ENCODE data around the gene CYP2W1. TPM values are rescaled to one million over a fixed set of nuclear protein-coding genes. Genes with fewer than 3 reads are reported as not detected.

Gene CYP2W1
- not detected in 2 replicates for total RNA-seq

GRCh38 chr7:983004-983615 lies at the start of gene CYP2W1:
Gene CYP2W1, plus strand, starts transcription at chr7:983181. Its CDS starts 31 bp downstream, at chr7:983212.

DNA sequence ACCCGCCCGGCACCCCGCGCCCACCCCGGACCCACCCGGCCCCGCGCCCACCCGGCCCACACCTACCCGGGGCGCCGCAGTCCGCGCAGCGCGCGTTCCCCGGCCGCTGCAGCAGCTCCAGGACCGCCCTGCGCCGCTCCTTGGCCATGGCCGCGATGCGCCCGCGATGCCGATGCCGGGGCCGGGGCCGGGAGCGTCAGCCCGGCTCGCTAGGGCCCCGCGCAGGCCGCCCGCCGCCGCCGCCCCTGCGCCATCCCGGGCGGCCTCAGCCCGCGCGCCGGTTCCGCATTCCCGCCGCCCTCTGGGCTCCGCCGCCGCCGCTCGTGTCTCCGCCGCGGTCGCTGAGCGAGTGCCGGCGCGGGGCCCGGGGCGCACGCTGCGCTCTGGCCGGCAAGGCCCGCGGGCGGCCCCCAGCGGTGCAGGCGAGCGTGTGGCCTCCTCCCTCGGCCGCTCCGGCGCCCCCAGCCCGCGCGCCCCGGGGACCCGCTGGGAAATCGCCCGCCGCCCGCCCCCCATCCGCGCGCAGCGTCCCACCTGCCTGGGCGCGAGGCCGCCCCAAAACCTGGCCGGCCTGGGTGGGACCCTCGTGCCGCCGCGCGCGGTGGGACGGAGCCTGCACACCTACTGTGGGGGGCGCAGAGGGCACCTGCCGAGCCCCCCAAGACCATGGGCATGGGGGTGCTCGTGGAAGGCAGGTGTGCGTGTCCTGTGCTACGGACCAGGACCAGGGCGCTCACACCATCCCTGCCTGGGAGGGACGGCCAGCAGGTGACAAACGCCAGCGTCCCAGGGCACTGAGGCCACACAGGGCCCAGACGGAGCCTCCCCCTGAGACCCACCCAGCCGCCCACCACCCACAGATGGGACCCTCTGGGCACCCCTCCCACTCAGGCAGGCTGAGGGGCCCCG lies 28.4 kb upstream of the CYP2W1 start, which contains the start of gene ADAP1:
TSS of gene ADAP1 (minus strand) at position 351 of the 909 bp plus-strand sequence. CDS start at position 148, 203 bp downstream.

GRCh38 chr7:974820-975681 lies 7.9 kb upstream of the CYP2W1 start, which contains the start of gene COX19:
Gene COX19, minus strand, starts transcription at chr7:975549. Its CDS starts 40 bp downstream, at chr7:975509.

Other genes with a start within 250 kb of the CYP2W1 start
- gene SUN1, start 150.7 kb upstream of the CYP2W1 start, total RNA-seq = 125 and 141 TPM in 2 replicates
- gene GET4, start 106.6 kb upstream of the CYP2W1 start, total RNA-seq = 35.6 and 37.8 TPM in 2 replicates
- 0.44 and 5.9 TPM in 2 replicates for gene ADAP1, start 28.5 kb upstream of the CYP2W1 start, total RNA-seq
- gene COX19, start 7.6 kb upstream of the CYP2W1 start, total RNA-seq = 4.3 and 8.8 TPM in 2 replicates
- gene GPR146, start 61.4 kb downstream of the CYP2W1 start, total RNA-seq = 7.8 TPM in 2 replicates
- gene GPER1, start 104.9 kb downstream of the CYP2W1 start, total RNA-seq = 0.79 and 2.0 TPM in 2 replicates
- gene ZFAND2A, start 177.0 kb downstream of the CYP2W1 start, total RNA-seq = 24.1 and 25.5 TPM in 2 replicates
- gene UNCX, start 249.7 kb downstream of the CYP2W1 start, total RNA-seq = not detected in 2 replicates

Data from mammary microvascular endothelial cell (primary cell).